GM12892 (cell line): ENCODE data around the gene OR7A5.

Source experiments
- POLR2AphosphoS5 ChIP-seq: IDR thresholded peaks from 2 replicates; pipeline ENCODE4 v1.6.1; 2011; ENCODE audit warnings: low read depth, low read length, control low read depth
- TAF1 ChIP-seq: IDR thresholded peaks from 2 replicates; pipeline ENCODE4 v1.6.1; 2011; ENCODE audit warnings: low read depth, mild to moderate bottlenecking, control low read depth, low read length, borderline replicate concordance

DNA sequence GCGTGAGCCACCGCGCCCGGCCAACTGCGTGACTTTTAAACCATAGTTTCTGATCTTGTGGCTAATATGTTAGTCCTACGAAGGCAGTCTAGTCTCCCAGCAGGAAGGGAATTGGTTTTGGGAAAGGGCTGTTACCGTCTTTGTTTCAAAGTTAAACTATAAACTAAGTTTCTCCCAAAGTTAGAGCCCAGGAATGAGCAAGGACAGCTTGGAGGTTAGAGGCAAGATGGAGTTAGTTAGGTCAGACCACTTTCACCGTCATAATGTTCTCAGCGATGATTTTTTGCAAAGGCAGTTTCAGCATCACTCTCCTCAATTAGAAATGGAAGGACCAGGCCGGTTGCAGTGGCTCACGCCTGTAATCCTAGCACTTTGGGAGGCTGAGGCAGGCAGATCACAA lies 39.0 kb downstream of the OR7A5 start:
- TF ChIP-seq POLR2AphosphoS5: no peak
- no peak for TF ChIP-seq TAF1
